LHCN-M2 (cell line): ENCODE data around the gene MACROD2. TPM values are rescaled to one million over a fixed set of nuclear protein-coding genes. Genes with fewer than 3 reads are reported as not detected.
"Not testable (repeated sequence)": the region's sequence is repeated elsewhere in the genome, so short reads cannot be mapped to it uniquely, and the experiment has no call there.

Experiments used
- DNase-seq: peaks from one replicate; pipeline ENCODE4 v3.0.0-alpha.2; 2012; ENCODE audit warnings: low read depth
- total RNA-seq: library from RNA; depleted of rRNA; stranded (reverse); fragments of >200 nt; gene quantifications from 2 replicates; pipeline ENCODE4 v1.2.3, GENCODE V29; 2014

The MACROD2 gene
- total RNA-seq, 1 experiment from 2014 or later: 1.1 TPM

DNA sequence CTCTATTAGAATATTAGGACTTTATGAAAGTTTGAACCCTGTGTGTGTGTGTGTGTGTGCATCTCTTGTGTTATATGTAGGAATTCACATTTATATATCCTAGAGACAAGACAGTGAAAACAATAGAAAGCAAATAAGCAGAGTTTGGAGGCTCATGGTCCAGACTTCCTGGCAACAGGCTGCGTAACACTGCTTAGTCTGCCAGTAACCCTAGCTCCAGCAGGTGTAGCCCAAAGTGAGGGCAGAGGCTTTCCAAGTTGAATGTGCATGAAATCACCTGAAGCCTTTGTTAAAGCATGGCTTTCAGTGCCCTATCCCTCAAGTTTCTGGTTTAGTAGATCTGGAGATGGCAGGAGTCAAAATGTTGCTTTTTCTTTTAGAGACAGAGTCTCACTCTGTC is 2008.0 kb downstream of the MACROD2 start:
- DNase-seq: no peak

DNA sequence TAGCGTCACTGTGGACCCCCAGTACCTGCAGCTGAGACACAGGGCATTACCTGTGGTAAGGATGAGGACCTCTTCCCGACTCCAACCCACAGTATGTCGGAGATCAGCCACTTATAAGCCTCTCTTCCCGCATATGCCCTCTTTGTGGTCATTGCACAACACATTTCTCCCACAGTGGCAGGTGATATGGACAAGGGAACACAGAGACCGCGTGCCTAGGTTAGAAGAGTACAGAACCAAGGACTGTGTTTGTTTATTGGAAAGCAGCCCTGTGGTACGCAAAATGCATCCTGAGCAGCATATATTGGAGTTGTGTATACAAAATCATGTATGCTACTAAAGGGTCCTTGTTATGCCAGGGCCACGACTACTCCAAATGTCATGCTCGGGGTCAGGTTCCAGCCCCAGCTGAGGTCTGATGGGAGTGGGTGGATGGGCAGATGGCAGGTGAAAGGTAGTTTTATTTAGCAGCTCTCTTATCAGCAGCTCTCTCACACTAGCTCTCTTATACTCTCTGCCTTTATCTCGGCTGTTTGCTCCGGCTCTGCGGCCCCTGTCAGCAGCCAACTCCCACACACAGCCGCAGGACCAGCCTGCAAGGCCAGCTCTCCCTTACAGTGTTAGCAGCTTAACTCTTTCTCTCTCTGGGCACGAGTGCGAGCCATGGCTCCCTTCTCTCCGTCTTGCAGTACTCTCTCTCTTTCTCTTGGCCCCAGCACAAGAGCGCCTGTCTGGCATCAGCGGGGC is 2009.0 kb downstream of the MACROD2 start:
- no peak for DNase-seq

DNA sequence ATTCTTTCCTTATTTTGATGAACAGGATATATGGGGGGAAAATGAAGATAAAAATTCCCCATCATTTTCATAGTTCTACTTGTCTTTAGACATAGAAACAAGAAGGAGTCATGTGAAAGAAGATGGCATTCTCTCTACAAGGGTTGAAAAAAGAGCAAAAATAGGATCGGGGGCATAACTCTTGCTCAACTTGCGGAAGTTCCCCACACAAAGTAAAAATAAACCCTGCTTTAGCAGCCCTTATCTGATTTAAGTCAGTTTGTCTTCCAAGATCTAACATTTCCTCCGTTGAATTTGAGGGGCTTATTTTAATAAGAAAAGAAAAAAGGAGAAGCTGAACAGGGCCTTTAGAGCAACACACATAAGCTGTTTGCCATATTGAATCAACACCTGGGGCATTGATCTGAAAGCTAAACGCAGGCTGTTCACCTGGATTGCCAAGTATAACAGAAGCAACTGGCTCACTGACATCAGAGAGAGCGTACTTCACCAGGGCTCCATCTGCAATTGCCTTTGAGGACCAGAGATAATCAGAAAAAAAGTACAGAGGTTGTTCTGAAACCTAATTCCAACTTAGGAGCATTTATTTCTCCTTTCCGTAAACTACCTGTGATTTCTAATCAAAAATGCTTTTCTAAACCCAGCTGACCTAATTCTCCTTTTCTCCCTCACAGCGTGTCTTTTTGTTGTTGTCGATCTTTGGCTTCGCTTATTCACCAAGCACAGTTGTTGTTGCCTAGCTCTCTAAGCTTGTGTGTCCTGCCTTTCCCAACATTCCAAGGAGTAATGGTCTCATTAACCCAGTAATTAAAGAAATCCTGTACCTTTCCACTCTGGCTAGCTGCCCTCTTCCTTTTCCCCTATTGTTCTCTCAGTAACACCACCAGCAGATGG is 2010.0 kb downstream of the MACROD2 start:
- no peak for DNase-seq

- DNase-seq: no peak
Measured at GRCh38 chr20:16005915-16006493, 2010.7 kb downstream of the MACROD2 start.

GRCh38 chr20:16007164-16007563 is 2011.8 kb downstream of the MACROD2 start:
- DNase-seq: no peak

DNA sequence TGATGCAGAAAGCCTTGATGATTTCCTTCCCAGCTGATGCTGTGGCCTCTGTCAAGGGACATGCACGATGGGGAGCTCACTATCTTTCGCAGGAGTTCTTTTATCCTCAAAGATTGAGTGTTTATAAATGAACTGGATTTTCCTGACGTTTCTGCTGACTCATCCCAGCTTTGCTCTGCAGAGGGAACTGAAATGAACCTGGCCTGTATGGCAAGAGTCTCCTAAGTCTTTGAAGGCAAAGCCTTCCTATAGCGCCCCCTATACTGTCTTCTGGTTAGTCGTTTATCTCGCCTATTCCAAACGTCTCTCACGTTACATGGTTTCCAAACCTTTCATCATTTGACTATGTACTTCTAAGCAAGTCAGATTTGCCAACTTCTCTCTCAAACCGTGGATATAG is 2012.6 kb downstream of the MACROD2 start:
- DNase-seq: peak; percentile 25

DNA sequence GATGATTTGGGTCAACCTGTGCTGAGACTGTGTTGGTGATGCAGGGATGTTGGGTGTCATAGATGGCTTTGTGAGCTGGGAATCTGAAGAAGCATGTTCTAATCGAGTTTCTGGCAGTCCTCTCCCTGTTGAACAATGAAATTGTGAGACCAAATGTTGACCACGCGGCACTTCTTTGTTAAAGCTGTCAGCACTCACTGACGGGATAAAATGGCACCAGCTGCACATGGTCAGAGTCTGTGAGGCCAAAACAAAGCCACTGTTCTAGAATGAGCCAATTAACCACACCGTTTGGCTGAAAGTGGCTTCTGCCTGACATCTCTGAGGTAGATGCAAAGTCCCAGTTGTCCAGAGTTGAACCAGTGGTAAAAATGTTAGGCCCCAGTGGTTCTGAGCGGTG is 2015.7 kb downstream of the MACROD2 start:
- no peak for DNase-seq

GRCh38 chr20:16011519-16011918 is 2016.2 kb downstream of the MACROD2 start:
- no peak for DNase-seq

DNA sequence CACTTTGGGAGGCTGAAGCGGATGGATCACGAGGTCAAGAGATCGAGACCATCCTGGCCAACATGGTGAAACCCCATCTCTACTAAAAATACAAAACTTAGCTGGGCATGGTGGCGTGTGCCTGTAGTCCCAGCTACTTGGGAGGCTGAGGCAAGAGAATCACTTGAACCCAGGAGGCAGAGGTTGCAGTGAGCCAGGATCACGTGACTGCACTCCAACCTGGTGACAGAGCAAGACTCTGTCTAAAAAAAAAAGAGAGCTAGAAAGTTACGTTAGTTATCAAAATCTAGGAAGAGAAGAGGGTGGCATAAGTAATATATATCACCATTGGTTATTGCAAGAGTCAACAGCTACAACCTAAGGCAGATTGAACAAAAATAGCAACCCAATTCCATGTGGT is 2017.6 kb downstream of the MACROD2 start:
- not testable (repeated sequence) for DNase-seq

DNA sequence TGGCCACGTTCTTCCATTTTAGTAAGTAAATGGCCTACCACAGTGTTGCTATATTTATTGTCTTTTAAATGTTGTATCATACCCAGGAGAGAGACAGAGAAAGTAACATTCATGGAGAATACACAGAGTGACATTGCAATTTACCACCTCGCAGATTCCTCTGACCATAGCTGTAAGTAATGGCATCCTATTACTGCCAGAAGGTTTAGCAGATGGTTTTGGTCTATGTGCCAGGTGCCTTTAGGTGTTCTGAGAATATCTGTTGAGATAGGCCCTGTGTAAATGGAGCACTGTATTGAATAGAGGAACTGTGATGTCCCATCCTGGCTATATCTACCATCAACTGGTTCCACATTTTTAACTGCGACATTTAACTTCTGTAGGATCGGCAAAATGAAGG is 2018.3 kb downstream of the MACROD2 start:
- no peak for DNase-seq

DNA sequence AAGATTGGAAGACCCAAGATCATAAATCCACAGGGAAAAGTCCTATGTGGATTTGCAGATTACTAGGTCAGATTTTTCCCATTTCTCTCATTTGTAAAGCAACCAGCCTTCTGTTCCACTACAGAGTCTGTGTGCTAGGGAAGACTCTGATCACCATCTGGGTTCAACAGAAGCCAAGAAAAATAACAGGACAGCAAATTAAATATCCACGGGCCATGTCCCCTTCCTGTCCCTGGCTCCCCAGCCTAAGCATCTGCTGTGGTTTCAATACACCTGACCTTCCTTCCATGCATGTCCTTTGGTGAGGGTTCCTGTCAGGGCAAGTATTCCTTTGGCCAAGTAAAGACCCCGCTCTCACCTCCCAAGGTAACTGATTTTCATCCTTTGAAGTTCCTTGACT is 2019.1 kb downstream of the MACROD2 start:
- DNase-seq: no peak

- DNase-seq: peak; percentile 48
Measured at GRCh38 chr20:16017656-16018055, 2022.3 kb downstream of the MACROD2 start.

- DNase-seq: peak; percentile 76
Measured at GRCh38 chr20:16018881-16019280, 2023.6 kb downstream of the MACROD2 start.

DNA sequence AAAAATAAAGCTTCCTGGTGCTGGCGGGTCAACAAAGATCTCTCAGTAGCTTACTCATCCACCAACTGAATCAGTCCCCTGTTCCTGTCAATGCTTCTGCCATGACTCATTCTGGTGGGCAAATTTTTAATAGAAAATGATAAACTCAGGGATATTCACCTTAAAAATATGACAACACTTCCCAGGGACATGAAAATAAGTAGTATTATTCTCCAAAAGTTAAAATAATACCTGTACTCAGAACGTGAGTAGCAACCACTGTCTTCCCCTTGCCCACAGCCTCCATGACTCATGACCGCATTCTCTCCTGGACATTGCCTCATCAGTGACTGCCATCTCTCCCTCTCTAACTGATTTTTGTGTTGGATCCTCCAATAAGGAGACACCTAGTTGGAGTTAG is 2025.7 kb downstream of the MACROD2 start:
- DNase-seq: peak; percentile 95

DNA sequence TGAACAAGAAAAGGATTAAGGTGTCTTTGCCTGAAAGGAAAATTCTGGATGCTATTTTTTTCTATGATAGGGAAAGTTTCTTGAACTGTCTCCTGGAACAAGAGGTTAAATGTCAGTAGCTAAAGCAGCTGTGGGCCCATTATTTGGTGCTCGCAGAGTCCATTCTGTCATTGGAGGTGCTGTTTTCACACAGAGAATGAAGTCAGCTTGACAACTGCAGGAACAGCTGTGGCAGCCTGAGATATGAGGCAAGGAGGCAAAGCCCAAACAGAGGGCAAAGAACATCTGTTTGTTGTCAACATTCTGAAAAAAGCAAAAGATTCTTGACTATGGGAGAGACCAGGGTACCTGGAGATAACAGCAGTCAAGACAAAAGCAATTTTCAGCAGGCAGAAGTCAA is 2029.8 kb downstream of the MACROD2 start:
- DNase-seq: peak; percentile 96

GRCh38 chr20:16027686-16028085 is 2032.4 kb downstream of the MACROD2 start:
- DNase-seq: no peak

DNA sequence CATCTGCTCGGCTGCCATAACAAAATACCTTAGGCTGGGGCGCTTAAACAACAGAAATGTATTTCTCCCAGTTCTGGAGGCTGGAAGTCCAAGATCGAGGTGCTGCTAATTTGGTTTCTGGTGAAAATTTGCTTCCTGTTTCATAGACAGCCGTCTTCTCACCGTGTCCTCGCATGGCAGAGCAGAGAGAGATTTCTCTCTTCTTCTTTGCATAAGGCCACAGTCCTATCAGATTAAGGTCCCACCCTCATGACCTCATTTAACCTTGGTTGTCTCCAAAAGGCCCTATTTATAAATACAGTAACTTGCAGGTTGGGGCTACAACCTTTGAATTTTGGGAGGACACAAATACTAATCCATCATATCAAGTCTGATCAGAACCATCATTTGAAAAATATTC is 2033.6 kb downstream of the MACROD2 start:
- no peak for DNase-seq

GRCh38 chr20:16030253-16030652 is 2034.9 kb downstream of the MACROD2 start:
- no peak for DNase-seq

DNA sequence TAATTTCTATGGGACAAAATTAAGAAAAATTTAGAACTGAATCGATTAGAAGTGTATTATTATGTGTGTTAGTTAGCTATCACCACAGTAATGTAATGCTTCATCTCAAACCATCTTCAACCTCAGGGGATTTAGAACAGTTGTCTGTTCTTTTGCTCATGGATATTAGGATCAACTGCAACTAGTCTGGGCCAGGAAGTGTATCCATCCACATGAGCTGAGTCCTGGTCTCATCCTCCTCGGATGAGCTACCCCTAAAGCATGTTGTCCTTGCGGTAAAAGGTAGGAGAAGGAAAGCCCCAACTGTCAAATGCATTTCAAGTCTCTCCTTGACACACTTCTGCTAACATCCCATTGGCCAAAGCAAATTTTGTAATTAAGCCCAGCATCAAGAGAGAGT is 2040.3 kb downstream of the MACROD2 start:
- peak; percentile 56 for DNase-seq

GRCh38 chr20:16036331-16036730 is 2041.0 kb downstream of the MACROD2 start:
- DNase-seq: peak; percentile 57

- DNase-seq: no peak
Measured at GRCh38 chr20:16040742-16041141, 2045.4 kb downstream of the MACROD2 start.

DNA sequence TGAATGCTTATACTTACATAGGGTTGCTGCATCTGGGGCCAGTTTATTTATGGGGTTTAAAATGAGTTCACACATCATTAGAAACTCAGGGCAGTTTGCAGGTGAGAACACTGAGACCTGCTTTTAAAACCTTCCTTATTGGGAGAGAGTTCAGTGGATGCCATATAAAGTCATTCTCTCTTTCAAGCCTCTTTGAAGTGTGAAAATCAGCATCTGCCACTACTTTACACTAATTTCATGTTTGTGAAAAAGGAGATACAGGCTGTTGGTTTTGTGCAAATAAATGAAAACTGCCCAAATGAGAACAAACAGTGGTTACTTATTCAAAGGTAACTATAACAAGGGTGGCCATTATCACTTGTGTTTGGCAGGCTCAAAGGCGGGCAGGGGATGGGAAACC is 2047.4 kb downstream of the MACROD2 start:
- DNase-seq: no peak
